NB4 (cell line): ENCODE measurements around the gene C4orf54.

Experiments used
- DNase-seq: peaks from one replicate; pipeline ENCODE4 v3.0.0; 2010; ENCODE audit warnings: low read depth
- H3K4me3 ChIP-seq: one replicate; pipeline ENCODE4 v1.5.1; 2011; ENCODE audit warnings: mild to moderate bottlenecking, low read depth, low read length, moderate library complexity
- MYC ChIP-seq: IDR thresholded peaks from 2 replicates; pipeline ENCODE4 v1.6.1; 2011; ENCODE audit warnings: low read depth, low read length
- POLR2A ChIP-seq: IDR thresholded peaks from 2 replicates; pipeline ENCODE4 v1.6.1; 2011; ENCODE audit warnings: mild to moderate bottlenecking; ENCODE audit not compliant: insufficient read length; ENCODE audit errors: extremely low read depth
- TF ChIP-seq, protein P1 (sequence below): IDR thresholded peaks from 2 replicates; pipeline ENCODE4 v1.6.1; 2011; ENCODE audit warnings: low read depth, low read length
- TF ChIP-seq, protein P2 (sequence below): IDR thresholded peaks from one replicate; pipeline ENCODE4 v1.5.1; 2012; ENCODE audit warnings: low read depth, low read length

C4orf54 gene

DNA sequence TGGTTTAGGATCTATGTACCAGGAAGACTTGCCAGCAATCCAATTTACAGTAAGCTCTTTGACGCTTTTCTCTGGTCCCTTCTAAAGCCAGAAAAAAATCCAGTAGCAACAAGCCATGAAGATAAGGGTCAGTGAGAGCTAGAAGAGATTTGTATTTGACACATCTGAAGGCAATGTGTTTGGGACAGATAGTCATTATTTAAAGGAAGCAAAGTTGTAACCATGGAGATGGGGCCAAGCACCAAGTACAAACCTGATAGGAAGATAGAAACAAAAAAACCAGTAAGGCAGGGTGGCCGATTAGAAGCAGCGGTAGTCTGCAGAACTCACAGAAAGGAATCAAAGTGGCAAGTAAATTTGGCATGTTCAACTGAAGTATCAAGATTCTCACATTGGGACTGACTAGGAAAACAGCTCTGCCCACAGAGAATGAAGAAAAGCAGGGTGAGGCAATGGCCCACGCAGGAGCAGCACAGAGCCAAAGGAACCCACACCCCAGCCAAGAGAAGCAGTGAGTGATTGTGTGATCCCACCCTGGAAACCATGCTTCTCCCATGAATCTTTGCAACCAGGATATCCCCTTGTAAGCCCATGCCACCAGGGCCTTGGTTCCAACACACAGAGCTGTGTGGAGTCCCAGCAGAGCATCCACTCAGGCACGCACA is 12.9 kb upstream of the C4orf54 start:
- no peak overlapping the region for H3K4me3 ChIP-seq
- TF ChIP-seq, protein P1, sequence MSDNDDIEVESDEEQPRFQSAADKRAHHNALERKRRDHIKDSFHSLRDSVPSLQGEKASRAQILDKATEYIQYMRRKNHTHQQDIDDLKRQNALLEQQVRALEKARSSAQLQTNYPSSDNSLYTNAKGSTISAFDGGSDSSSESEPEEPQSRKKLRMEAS = no peak
- no peak for DNase-seq

DNA sequence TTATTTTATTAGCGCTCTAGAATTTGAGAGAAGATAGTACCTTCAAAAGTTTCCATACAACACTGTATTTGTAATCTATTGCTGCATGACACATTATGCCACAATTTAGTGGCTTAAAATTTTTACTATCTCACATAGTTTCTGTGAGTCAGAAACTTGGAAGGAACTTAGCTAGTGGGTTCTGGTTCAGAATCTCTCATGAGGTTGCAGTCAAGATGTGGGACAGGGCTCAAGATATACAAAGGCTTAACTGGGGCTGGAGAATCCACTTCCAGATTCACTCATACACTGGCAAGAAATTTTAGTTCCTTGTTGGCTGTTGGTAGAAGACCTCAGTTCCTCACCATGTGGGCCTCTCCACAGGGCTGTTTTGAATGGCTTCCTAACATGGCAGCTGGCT is 11.5 kb upstream of the C4orf54 start:
- no peak overlapping the region for H3K4me3 ChIP-seq
- DNase-seq = no peak
- TF ChIP-seq, protein P2, sequence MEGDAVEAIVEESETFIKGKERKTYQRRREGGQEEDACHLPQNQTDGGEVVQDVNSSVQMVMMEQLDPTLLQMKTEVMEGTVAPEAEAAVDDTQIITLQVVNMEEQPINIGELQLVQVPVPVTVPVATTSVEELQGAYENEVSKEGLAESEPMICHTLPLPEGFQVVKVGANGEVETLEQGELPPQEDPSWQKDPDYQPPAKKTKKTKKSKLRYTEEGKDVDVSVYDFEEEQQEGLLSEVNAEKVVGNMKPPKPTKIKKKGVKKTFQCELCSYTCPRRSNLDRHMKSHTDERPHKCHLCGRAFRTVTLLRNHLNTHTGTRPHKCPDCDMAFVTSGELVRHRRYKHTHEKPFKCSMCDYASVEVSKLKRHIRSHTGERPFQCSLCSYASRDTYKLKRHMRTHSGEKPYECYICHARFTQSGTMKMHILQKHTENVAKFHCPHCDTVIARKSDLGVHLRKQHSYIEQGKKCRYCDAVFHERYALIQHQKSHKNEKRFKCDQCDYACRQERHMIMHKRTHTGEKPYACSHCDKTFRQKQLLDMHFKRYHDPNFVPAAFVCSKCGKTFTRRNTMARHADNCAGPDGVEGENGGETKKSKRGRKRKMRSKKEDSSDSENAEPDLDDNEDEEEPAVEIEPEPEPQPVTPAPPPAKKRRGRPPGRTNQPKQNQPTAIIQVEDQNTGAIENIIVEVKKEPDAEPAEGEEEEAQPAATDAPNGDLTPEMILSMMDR = no peak
- TF ChIP-seq POLR2A = no peak
- TF ChIP-seq MYC = no peak

DNA sequence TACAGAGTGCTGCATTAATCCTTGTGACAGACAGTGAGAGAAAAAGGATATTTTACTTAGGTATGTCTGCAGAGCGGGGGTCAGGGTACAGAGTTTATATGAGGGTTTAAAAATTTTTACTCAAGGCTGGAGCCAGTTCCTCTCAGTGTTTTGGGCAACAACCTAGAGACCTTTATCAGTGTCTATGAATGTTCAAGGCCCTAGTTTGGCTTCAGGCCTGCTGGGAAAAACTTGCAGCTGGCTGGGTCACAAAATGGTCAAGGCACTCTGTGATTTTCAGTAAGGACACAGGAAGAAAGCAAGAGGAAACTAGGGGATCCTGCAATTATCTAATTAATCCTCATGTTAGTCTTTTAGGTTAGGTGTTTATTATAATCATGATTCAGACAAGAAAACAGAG is 10.8 kb upstream of the C4orf54 start:
- TF ChIP-seq POLR2A = no peak
- no peak for DNase-seq
- H3K4me3 ChIP-seq = no peak overlapping the region

DNA sequence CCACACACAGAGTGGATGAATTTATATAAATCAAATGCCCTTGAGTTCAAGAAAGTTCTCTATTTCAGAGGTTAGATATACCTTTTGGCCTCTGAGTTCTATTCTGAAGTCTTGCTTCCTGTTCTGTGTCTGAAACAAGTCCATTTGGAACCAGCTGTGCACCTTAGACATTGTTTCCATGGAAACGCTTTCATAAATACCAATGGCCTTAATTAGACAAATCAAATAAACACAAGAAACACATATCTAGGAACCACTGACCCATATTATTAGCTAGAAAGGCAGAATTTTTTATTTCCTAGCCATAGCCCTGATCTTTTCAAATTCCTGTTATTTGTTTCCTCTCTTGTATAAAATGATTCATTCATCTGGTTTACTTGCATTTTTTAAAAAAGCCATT is 8.4 kb upstream of the C4orf54 start:
- TF ChIP-seq, protein P1 = no peak
- no peak for TF ChIP-seq POLR2A
- TF ChIP-seq MYC = no peak
- TF ChIP-seq, protein P2 = no peak
- H3K4me3 ChIP-seq = no peak overlapping the region
- no peak for DNase-seq

DNA sequence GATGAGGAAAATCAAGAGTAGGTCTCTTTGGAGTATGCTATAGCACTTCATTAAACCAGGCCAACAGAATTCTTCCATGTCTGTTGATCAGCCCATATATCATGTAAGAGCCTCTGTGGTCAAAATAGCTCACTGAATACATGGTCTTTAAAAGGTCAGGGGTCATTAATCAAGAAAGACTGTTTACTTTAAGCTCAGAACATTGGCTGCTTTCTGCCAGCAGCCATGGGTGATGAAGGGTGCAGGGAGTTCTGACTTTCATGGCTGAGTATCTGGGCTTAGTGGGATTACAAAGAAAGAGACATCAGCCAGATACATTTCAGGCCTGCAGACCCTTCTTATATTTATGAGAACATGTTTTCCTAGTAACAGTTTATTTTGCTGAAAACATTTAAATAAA is 7.1 kb upstream of the C4orf54 start:
- no peak for TF ChIP-seq MYC
- no peak overlapping the region for H3K4me3 ChIP-seq
- no peak for DNase-seq

DNA sequence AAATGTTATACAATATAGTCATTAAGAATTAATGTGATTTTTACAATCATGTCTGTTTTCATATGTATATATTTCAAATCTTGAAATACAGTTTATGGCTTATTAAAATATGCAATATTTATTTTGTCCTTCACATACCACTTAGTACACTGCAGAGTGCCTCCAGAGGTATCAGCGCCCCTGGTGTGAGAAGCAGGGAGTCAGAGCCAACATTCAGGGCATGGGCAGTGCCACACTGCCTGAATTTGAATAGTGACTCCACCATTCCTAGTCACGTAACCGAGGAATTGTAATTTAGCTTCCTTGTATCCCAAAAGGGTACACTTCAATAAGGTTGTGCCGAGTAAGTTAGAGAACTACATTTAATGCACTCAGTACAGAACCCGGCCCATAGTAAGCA is 4.3 kb upstream of the C4orf54 start:
- no peak for DNase-seq
- no peak overlapping the region for H3K4me3 ChIP-seq
- TF ChIP-seq, protein P1 = no peak
- TF ChIP-seq MYC (no peak), POLR2A (no peak)
- TF ChIP-seq, protein P2 = no peak

DNA sequence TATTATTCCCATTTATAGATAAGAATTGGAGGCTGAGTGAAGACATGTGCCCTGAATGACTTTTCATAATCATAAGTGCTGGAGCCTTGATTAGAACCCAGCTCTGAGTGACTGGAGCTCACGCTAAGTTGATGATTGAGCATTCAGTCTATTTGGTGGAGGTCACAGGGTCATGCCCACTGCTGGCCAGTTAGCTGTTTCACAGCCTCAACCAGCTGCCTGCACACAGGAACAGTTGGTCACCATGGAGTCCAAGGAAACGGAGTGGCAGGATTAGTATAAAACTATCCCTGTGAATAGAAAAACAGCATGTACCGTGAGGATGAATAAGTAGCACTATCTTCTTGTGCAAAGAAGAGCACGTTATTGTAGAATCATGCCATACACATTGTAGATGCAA is 1.0 kb upstream of the C4orf54 start:
- no peak for DNase-seq
- TF ChIP-seq, protein P2 = no peak
- TF ChIP-seq, protein P1 = no peak
- TF ChIP-seq POLR2A = no peak
- no peak for TF ChIP-seq MYC
- H3K4me3 ChIP-seq = no peak overlapping the region
